Measurements from ENCODE around the gene CNPY1.
"Not testable (repeated sequence)": the region's sequence is repeated elsewhere in the genome, so short reads cannot be mapped to it uniquely, and the experiment has no call there.

Gene CNPY1
- total RNA-seq, result 0 reads per million in 4 experiments

DNA sequence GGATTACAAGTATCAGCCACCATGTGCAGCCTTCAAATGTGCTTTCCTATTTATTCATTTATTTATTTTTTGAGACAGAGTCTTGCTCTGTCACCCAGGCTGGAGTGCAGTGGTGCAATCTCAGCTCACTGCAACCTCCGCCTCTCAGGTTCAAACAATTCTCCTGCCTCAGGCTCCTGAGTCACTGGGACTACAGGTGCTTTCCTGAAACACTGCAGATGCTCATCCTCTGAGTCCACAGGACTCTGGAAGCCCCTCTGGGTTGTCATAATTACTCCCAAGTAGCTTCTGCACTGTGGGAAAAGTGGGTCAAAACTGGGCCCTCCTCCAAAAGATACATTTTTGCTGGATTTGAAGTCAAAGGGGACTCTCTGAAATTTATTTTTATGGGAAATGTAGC lies at the start of gene CNPY1:
Gene CNPY1, minus strand, starts transcription at position 111 of the 400 bp plus-strand sequence. CDS start 630 bp downstream, outside the sequence.
- DNase-seq, result not testable (repeated sequence)

DNA sequence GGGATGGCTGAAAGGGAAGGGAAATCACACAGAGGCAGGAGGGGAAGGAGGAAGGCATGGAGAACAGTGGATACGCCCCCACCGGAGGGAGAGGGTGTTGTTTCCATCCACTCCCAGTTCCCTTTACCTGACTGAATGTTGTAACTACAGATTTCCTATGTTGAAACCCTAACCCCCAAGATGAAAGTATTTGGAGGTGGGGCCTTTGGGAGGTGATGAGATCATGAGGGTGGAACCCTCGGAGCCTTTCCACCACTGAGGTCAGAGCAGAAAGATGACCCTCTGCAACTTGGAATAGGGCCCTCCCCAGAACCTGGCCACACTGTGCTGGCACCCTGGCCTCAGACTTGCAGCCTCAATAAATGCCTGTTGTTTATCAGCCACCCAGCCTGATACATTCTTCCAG lies 48.6 kb upstream of the CNPY1 start:
- no peak for DNase-seq

DNA sequence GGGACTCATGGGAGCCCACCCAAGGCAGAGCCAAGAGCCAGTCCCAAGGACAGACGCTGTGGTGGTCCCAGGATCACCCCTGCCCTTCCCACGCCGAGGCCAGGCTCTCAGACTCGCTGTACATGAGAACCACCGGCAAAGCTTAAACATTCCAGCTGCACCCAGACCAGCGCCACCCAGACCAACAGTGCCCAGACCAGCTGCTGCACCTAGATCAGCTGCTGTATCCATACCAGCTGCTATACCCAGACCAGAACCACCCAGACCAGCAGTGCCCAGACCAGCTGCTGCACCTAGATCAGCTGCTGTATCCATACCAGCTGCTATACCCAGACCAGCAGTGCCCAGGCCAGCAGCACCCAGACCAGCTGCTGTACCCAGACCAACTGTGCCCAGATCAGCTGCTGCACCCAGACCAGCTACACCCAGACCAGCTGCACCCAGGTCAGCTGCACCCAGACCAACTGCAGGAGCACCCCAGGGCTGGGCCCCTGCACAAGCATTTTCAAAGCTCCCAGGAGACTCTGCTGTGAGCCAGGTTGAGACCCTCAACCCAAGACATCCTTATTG lies 47.9 kb upstream of the CNPY1 start:
- no peak for DNase-seq

DNA sequence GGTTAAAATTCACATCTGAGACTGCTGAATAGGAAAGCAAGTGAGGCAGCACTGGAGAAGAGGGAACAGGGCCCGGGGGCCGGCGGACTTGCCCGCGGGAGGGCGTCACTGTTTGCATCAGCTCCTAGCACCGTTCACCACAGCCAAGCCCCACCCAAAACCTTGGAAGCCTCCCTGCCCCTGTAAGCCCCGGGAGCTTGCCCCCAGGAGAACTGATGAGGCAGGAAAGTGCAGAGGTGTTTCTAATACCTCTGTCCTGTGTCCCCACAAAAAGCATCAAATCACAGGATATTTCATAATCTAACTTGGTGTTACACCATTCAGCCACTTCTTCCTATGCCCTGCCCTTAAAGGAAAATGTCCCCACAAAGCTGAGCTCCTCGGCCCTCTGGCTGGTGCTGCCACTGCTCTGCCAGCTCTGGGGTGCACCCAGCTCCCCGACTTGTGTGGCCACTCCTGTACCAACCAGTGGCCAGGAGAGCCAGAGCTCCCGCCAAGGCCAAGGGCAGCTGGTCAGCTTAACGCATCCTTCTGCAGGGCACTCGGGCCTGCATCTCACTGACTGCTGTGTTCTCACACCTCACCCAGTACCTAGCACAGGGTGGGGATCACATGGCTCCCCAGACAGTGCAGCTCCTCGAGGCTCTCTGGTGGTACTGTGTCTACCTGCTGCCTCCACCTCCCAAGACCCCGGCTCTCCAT lies 47.3 kb upstream of the CNPY1 start:
- DNase-seq, result no peak

DNA sequence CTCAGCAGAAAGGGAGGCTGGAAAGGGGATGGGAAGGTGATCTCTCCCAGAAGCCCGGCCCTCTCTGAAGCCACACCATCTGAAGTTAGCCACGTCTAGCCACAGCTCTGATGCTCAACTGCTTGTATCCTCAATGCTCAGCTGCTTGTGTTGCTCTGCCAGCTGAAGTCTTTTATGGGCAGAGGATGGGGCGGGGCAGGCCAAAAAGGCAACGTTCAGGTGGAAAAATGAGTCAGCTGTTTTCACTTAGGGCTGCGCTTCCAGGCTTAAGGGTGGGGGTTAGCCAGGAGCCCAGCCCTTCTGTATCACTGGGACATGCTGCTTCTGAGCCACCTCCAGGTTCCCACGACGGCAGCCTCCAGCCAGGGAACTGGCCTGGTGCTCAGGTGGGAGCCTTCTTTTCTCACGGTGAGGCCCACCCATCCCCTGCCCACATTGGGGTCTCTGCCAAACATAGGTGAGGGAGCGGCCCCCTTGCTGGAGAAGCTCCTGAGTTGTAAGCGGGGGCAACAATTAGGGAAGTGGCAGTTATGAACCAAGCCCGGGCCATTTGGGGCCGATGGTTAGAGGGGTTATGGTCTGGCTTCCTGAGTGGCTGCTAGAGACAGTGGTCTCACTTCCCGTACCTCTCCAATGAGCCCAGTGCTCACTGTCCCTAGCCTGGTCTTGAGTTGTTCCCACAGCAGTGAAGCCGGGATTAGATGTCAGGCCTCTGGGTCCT lies 44.9 kb upstream of the CNPY1 start:
- no peak for DNase-seq

DNA sequence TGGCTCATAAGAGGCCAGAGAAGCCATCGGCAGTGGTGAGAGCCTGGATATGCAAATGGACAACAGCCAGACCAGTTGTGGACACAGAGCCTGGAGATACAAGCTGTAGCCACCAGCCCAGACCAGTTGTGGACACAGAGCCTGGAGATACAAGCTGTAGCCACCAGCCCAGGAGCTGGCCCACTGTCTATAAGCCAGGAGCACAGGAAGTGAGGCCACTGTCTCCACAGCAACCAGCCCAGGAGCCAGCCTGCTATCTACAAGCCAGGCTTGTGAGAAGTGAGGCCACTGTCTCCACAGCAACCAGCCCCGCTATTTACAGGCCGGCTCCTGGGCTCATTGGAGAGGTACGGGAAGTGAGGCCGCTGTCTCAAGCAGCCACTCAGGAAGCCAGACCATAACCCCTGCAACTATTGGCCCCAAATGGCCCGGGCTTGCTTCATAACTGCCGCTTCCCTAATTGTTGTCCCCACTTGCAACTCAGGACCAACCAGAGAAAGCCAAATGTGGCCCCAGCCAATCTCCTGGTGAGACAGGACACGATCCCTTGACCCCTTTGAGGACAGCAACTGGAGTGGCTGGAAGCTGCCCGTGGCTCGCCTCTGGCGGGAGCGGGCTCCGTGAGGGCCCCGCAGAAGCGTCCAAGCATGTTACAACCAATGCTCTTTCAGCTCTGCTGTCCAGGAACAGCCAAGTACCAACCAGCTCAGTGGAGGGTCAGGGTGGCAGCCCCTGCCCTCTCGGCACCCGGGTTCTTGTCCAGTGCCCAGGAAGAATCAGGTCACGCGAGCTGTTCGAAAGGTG lies 44.1 kb upstream of the CNPY1 start:
- no peak for DNase-seq

DNA sequence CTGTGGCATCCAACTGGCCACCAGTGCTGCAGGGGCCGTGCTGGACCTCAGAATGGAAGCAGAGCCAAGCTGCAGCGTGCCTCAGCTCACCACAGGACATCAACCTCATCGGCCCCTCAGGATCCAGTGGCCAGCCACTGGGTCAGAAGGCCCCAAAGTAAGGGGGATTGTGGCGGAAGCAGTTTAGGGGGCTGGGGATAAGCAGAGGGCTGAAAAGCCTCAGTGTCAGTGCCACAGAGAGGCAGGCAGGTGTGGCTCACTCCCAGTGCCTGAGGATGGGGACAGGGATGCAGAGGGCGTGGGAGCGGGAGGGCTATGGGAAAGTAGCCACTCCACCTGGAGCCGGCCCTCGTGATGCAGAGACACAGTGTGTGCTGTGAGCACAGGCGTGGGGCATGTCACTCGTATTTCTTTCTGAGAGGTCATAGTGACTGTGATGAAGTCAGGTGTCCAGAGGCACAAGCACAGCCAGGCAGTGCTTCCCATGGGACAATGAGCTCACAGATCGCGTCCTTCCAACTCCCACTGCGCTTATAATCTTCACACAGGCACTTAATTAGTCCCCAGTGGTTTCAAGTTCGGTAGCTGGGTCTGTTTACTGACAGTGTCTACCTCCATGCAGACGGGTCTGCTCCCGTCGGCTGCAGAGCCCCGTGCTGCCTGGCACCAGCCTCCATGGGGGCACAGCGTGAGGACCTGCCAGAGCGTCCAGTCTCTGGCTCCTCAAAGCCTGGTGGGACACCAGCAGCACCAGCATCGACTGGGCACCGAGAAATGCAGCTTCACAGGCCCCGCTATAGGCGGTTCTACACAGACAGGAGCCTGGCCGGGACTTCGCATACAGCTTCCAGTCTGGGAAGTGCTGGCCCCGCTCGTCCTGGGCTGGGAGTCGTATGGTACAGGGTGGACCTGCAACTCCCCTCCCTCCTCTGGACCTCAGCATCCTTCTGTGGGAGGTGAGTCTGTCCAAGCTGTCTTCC lies 42.9 kb upstream of the CNPY1 start:
- DNase-seq, result no peak

DNA sequence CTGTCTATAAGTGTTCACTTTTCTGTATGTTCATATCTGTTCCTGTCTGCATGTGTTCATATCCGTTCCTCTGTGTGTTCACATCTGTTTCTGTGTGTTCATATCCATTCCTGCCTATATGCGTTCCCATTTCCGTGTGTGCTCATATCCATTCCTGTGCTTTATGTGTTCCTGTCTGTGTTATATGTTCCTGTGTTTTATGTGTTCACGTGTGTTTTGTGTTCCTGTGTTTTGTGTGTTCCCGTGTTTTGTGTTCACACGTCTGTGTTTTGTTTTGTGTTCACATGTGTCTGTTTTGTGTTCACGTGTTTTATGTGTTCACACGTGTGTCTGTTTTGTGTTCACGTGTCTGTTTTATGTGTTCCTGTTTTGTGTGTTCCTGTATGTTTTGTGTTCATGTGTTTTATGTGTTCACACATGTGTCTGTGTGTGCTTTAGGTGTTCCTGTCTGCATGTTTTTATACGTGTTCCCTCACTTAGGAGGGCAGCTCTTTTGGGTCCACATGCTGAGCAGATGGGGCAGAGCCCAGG lies 42.2 kb upstream of the CNPY1 start:
- no peak for DNase-seq

DNA sequence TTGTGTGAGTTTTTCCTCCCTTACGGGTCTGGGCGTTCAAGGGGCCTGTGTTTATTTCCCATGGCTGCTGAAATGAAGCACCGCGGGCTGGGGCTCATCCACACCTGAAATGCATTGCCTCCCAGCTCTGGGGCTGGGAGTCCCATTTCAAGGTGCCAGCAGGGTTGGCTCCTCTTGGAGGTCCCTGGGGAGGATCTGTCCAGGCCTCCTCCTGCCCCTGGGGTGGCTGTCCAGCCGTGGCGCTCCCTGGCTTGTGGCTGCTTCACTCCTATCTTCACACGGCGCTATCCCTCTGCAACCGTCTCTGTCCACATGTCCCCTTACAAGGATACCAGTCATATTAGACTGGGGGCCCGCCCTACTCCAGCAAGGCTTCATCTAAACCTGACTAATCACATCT lies 41.1 kb upstream of the CNPY1 start:
- no peak for DNase-seq

DNA sequence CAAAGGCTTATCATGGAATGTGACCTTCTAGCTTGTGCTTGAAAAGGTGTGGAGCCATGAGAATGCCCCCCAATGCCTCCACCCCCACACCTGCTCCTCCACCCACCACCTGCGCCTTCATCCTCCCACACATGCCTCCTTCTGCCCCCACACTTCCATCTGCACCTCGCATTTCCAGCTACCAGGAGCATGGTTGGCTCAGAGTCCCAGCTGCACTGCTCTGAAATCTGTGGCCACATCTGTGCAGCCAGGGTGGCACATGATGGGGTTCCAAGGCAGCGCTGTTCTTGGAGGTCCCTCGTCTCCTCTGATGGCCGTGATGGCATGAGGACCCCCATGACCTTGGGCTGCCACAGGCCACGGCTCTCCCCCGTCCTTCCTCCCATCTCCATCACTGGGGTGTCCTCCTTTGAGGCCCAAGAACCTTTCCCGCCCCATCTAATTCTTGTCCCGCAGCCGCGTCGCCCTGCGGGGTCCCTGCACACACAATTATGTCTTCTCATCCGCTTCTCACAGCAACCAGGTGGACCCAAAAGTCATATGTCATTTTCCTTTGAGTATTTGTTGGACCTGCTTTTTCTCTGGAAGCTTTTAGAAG lies 40.6 kb upstream of the CNPY1 start:
- DNase-seq, result no peak

DNA sequence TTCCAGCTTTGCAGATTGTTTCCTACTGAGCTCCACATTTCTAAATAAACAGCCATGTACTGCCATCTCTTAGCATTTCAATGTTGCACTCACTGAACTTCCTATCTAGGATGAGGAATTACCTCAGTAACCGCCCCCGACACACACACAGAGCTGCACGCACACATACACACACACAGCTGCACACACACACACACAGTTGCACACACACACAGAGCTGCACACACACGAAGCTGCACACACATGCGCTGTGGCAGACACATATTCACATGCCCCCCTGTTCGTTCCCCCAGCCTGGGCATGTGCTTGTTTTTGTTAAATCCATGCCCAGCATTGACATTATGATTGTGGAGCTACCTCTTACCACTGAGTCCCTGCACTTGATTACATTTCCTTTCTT lies 39.6 kb upstream of the CNPY1 start:
- no peak for DNase-seq

DNA sequence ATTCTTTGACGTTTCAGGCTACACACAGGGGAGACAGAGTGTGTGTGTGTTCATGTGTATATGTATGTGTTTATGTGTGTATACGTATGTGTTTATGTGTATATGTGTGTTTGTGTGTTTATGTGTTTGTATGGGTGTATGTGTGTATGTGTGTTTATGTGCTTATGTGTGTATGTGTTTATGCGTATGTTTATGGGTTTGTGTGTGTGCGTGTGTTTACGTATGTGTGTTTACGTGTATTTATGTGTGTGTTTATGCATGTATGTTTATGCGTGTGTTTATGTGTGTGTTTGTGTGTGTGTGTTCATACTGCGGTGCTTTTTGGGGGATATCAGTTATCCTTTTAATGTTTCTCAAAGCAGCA lies 39.2 kb upstream of the CNPY1 start:
- no peak for DNase-seq

DNA sequence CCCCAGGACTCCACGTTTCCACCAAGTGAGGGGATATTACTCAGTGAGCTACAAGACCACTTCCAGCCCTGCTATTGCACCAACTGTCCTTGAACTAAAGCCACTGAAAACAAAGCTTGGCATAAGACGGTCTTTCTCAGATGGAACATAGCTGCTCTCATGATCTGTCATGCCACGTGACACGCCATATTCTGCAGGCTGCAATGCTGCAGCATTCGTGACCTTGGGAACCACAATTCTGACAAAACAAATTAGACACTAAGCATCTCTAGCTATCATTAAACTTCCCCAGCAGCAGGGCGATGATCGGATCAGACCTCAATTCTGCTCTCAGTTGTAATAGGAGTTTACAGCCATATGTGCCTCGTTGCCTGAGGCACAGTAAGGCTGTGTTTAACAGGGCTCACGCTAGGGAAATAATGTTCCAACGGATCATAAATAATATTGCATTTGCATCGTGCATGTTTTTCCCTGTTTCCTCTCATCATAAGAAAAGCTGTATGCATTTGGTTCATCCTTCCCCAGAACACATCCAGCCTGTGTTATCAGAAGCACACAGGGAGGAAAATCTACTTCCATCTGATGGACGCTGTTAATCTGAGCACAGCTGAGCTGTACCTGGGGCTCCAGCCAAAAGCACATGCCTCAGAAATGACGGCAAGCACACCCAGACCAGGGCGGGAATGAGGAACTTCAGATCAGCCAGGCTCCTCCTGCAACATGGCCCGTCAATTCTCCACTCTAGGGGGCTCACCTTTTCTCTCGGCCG lies 38.6 kb upstream of the CNPY1 start:
- DNase-seq, result no peak

DNA sequence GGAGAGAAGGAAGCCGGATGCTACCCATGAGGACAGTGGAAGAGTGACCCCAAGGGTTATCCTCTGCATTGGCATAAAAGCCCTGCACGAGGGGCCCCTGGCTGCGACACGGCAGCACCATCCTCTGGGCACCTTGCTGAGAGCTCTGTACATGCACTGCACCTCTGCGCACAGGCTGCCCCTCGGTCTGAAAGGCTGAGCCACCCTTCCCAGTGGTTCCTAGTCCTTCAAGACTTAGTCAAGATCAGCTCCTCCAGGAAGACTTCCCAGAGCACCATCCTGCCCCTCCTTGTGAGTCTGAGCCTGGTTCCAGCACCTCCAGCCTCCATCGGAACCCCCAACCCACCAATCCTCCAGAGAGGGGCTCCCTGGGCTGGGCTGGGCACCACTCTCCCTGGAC lies 37.9 kb upstream of the CNPY1 start:
- no peak for DNase-seq

DNA sequence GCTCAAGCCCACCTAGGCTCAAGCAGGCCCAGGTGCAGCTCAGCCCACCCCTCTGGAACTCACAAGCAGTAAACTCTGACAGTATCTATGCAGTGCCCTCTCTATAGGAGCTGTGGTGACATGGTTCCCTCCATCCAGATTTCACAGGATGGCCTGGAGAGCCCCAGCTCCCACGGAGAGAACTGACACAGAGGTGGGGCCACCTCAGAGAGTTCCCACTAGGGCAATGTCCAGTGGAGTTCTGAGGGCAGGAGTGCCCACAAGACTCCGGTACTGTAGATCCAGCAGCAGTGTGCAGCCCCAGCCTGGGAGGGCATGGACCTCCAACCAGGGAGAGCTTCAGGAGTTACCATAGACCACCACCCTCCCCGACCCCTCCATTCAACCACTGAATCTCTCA lies 37.3 kb upstream of the CNPY1 start:
- no peak for DNase-seq

DNA sequence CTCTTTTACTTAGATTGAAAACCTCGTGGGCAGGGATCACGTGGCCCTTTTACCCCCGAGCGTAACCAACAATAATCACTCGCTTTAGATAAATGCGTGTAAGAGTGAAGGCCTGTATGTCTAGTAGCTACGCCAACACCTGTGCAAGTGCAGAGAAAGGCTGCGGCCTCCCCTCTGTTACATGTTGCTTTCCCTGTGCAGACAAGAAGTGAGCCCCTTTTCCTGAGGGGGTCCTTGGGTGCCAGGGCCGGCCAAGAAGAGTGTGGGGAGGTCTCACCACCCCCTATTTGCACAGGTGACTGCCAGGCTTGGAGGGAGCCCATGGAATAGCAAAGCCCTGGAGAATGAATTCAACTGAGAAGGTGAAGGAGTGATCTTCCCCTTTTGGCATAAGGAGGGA lies 35.6 kb upstream of the CNPY1 start:
- DNase-seq, result no peak

DNA sequence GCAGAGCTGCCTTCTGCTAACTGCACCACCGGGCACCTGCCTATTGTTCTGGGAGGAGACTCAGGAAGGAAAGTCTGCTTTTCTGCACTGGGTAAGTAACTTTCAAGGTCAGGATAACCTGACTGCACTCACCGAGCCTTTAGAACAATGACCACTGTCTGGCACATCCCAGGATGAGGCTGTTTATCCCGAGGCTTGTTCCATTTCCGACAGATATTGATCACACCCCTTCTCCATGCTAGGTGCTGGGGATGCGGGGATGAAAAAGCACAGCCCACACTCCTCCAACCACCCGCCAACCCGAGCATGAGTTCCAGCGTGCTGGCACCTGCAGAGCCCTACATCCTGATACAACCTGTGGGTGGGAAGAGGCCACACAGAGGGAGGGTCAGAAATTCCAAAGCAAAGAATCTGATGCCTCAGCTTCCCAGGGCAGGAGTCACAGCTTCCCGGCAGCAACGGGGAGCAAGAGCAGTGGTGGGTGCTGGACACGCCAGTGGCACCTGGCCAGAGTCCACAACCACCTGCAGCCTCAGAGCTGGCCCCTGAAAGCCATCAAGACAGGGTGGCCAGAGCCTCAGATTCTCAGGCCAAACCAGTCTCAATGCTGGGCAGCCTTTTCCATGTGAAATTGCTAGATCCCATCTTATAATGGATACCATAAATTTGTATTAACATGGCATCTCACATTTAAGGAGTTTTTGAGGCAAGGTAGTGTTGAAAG lies 34.9 kb upstream of the CNPY1 start:
- no peak for DNase-seq

DNA sequence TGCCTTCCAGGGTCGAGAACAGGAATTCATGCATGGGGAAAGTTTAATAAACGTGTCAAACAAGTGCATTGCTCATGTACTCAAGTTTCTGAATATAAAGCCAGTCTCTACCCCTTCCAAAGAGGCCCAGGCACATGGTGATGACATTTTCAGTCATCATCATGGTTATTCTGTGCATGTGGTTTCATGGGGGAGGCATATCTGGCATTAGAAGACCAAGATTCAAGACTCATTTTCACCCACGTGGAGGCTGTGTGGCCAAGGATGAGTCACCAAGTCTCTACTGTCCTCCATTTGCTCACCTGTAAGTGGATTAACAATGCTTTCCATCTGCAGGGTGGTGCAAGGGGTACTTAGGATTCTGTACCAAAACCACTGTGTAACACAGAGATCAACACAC lies 34.0 kb upstream of the CNPY1 start:
- no peak for DNase-seq

DNA sequence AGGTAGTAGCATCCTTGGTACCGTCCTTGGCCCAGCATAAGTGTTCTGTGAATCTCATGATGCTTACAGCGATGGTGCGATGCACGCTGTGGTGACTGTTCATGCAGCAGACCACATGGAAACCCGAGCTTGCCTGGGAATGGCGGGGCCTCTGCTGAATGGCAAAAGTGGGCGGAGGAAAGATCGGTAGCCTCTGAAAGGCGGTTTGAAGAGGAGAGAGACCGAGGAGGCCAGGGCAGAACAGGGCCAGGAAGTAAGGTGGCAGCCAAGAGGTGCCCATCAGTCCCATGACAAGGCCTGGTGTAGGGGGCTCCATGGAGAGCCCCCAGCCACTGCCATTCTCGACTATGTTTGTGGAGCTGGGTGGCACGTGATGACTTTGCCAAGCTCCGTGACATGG lies 33.2 kb upstream of the CNPY1 start:
- no peak for DNase-seq

DNA sequence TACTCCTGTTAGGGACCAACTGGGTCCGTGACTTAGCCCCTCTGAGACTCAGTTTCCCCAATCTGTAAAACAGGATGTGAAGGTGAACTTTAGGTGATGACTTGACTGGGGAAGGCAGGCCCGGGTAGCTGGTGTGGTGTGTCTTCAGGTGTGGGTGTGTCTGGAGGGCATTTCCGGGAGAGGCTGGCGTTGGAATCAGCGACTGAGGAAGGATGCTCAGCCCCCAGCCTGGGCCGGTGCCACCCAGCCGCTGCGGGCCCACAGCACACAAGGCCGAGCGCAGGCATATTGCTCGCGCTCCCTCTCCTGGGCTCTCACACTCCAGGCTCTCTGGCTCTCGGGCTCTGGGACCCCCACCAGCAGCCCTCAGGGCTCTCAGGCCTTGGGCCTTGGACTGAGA lies 31.7 kb upstream of the CNPY1 start:
- no peak for DNase-seq
